ENCODE results near the gene PPFIA3. TPM values are rescaled to one million over a fixed set of nuclear protein-coding genes. Genes with fewer than 3 reads are reported as not detected.

The PPFIA3 gene
- total and polyA plus RNA-seq, 2 of the 8 experiments (the other 6 are each of a cell fraction or from before 2014, with no cell fraction given): 15.9 to 25.3 TPM

DNA sequence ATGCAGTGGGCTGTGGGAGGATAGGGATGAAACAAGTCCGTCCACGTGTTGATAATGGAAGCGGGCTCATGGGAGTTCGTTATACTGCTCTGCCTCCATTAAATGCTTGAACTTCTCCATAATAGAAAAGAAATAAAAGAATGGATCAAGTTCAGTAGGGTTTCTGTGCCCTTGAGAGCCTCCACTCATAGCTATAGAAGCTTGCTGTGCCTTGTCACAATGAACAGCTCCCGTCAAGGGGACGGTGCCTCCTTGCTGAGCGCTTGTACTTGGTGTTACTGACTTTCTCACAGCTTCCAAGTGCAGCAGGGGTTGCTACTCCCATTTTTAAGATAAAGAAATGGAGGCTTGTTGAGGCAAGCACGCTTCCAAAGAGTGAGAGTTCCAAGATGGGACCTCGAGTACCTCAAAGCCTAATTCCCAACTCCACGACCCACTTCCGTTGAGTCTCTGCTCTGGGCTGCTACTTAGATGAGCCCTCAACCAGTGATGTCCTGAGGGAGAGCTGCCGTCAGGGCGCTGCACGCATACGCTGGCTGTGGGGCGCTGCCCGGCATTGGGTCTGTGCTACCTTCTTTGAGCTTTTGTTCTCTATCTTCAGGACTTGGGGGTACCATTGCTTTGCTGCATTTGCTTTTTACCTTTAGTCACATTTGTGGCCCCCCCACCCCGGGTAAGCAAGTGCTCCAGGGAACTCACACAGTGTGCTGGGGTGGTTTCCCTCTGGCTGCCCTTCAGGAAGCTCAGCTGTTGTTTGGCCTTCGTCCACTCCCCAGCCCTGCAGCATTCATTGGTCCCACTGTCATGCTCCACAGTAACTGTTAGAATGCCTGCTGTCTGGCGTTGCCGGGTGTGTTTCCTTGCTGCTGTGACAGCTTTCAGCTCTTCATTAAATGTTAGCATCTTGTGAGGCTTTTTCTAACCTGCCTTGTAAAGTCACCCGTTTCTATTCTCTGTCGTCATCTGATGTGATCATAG is 24.6 kb upstream of the PPFIA3 start:
- Histone ChIP-seq H4K91ac (replicated peaks; ENCODE audit: insufficient read length, low read length) (no peak overlapping the region), H2BK15ac (ENCODE audit: low read length) (no peak overlapping the region), H3K18ac (ENCODE audit: extremely low read depth, low read length) (no peak overlapping the region), H3K9ac (replicated peaks in 1 of 4; ENCODE audit: extremely low read depth in 1 of 4, low read depth in 3 of 4, low read length in 3 of 4) (no peak overlapping the region), H4K8ac (ENCODE audit: extremely low read depth, insufficient read depth, low read length) (no peak overlapping the region), H2BK5ac (ENCODE audit: low read depth, low read length) (no peak overlapping the region; the same call in 1 of the 2 replicates), H3K4me3 (ENCODE audit: extremely low read depth in 1 of 4, insufficient read depth in 2 of 4, low read depth in 3 of 4, low read length in 4 of 4) (no peak overlapping the region), H3K36me3 (ENCODE audit: control insufficient read depth in 2 of 4, insufficient read depth in 4 of 4, low read length in 3 of 4) (peaks cover 40 to 66% (median 59%) of the 10 kb centered on the region in 4 experiments), H3K23ac (ENCODE audit: insufficient read length) (no peak overlapping the region), H2BK12ac (ENCODE audit: low read depth, low read length) (no peak overlapping the region), H2AK5ac (ENCODE audit: low read depth, low read length) (no peak overlapping the region), H2BK120ac (replicated peaks; ENCODE audit: low read depth, low read length) (no peak overlapping the region), H3K79me1 (ENCODE audit: low read depth, low read length) (peaks cover 17% of the 10 kb centered on the region), H4K5ac (ENCODE audit: insufficient read length, low read depth, low read length) (no peak overlapping the region), H2BK20ac (ENCODE audit: low read length) (no peak overlapping the region), H3K79me2 (ENCODE audit: control insufficient read depth in 1 of 2, insufficient read depth in 2 of 2, low read length in 2 of 2) (peaks cover 5 to 54% of the 10 kb centered on the region in 2 experiments), H3K56ac (replicated peaks; ENCODE audit: insufficient read length, low read depth, low read length) (no peak overlapping the region), H4K20me1 (replicated peaks in 1 of 2; ENCODE audit: control insufficient read depth in 1 of 2, insufficient read depth in 2 of 2, low read length in 2 of 2) (peaks cover 27 to 36% of the 10 kb centered on the region in 2 experiments), H3K4ac (replicated peaks; ENCODE audit: insufficient read length, low read depth, low read length) (no peak overlapping the region), H2AFZ (ENCODE audit: low read length) (no peak overlapping the region), H3K4me2 (ENCODE audit: insufficient read depth in 1 of 2, low read depth in 2 of 2, low read length in 2 of 2) (no peak overlapping the region), H3K14ac (ENCODE audit: insufficient read length) (no peak overlapping the region), H3K9me3 (ENCODE audit: insufficient read depth in 2 of 2, low read depth in 1 of 2, low read length in 1 of 2) (no peaks in the 10 kb centered on the region), H3K4me1 (replicated peaks in 1 of 4; ENCODE audit: control insufficient read depth in 3 of 4, insufficient read depth in 4 of 4, low read length in 3 of 4) (no peaks in the 10 kb centered on the region), H3K23me2 (ENCODE audit: low read depth, low read length) (no peaks in the 10 kb centered on the region), H3K27ac (ENCODE audit: low read depth, low read length) (no peak overlapping the region), H3K27me3 (replicated peaks in 1 of 4; ENCODE audit: control insufficient read depth in 3 of 4, extremely low read depth in 1 of 4, insufficient read depth in 3 of 4, low read length in 3 of 4) (no peaks in the 10 kb centered on the region)
- DNase-seq (ENCODE audit: low read depth in 1 of 2, low spot score in 2 of 2) (no peak), FAIRE-seq (no peak)
- ChIA-PET POLR2A (ENCODE audit: partially characterized antibody) (interaction anchor here (0.7 to 10.1 kb wide), 14 partner anchors 7 to 133 kb away, joined by 3 to 67 read pairs (median 3); partner anchors contain the start of gene LIN7B), CTCF (ENCODE audit: partially characterized antibody) (interaction anchor here (0.5 to 2.2 kb wide), 11 partner anchors 10 to 358 kb away, joined by 5 to 9 read pairs (median 7); partner anchors contain the start of genes ALDH16A1 and LIN7B)
- WGBS, 2 experiments (ENCODE audit: extremely low coverage in 1 of 2, insufficient coverage in 1 of 2, insufficient read length in 1 of 2, insufficient replicate concordance in 2 of 2, low coverage in 1 of 2, low lambda C conversion rate in 2 of 2, missing lambda C conversion rate in 1 of 2): 93% methylated on average over 23 of the region's 23 CpGs; no CpG with 5 or more reads in 1 of the 2 experiments
- TF ChIP-seq, protein P1, sequence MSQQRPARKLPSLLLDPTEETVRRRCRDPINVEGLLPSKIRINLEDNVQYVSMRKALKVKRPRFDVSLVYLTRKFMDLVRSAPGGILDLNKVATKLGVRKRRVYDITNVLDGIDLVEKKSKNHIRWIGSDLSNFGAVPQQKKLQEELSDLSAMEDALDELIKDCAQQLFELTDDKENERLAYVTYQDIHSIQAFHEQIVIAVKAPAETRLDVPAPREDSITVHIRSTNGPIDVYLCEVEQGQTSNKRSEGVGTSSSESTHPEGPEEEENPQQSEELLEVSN (IDR thresholded peaks at IDR 0.05): no peak
- TF ChIP-seq, protein P2, sequence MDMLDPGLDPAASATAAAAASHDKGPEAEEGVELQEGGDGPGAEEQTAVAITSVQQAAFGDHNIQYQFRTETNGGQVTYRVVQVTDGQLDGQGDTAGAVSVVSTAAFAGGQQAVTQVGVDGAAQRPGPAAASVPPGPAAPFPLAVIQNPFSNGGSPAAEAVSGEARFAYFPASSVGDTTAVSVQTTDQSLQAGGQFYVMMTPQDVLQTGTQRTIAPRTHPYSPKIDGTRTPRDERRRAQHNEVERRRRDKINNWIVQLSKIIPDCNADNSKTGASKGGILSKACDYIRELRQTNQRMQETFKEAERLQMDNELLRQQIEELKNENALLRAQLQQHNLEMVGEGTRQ (IDR thresholded peaks at IDR 0.05; ENCODE audit: low read length): no peak
- TF ChIP-seq HDAC2 (IDR thresholded peaks at IDR 0.05; ENCODE audit: borderline replicate concordance in 1 of 2, low read depth in 2 of 2, low read length in 2 of 2) (no peak), BCL11A (IDR thresholded peaks at IDR 0.05; ENCODE audit: low read depth in 2 of 2, low read length in 2 of 2) (no peak), RFX5 (IDR thresholded peaks at IDR 0.05; ENCODE audit: borderline replicate concordance, low read depth, low read length) (no peak)

Data from H1 (cell line).